ENCODE data around the gene LCN12. TPM values are rescaled to one million over a fixed set of nuclear protein-coding genes. Genes with fewer than 3 reads are reported as not detected.
"Not testable (repeated sequence)": the region's sequence is repeated elsewhere in the genome, so short reads cannot be mapped to it uniquely, and the experiment has no call there.

LCN12 gene
- total RNA-seq, 1 donor from 2014 or later: 16.2 TPM

DNA sequence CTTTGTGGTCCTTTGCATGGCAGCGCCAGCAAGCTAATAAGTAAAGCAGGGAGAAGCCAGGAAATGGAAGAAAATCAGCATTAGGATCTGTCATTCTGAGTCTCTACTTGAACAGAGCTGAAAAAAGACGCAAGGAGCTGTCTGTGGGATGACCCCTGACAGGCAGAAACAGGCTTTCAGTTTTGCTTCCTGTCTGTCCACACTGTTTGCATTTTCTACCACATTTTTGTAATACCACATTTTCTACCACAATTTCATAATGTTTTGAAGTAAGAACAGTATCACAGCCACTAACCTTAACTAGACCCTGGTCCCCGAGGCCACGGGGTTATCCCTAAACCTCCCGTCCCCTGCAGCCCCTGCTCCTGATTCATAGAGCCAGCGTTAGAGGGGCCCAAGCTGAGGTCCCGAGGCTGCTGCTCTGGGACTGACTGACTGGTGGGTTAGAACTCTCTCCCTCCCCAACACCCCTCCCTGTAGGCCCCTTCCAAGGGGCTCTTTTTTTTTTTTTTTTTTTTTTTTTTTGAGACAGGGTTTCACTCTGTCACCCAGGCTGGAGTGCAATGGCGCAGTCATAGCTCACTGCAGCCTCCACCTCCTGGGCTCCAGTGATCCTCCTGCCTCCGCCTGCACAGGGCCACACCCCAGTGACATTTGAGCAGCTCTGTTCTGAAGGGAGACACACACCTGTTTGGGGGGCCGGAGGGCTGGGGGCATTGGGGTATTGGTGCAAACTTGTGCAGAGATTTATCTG lies 48.3 kb downstream of the LCN12 start:
- H3K9me3 Mint-ChIP-seq (ENCODE audit: low read depth): peaks cover 4% of the 10 kb centered on the region

DNA sequence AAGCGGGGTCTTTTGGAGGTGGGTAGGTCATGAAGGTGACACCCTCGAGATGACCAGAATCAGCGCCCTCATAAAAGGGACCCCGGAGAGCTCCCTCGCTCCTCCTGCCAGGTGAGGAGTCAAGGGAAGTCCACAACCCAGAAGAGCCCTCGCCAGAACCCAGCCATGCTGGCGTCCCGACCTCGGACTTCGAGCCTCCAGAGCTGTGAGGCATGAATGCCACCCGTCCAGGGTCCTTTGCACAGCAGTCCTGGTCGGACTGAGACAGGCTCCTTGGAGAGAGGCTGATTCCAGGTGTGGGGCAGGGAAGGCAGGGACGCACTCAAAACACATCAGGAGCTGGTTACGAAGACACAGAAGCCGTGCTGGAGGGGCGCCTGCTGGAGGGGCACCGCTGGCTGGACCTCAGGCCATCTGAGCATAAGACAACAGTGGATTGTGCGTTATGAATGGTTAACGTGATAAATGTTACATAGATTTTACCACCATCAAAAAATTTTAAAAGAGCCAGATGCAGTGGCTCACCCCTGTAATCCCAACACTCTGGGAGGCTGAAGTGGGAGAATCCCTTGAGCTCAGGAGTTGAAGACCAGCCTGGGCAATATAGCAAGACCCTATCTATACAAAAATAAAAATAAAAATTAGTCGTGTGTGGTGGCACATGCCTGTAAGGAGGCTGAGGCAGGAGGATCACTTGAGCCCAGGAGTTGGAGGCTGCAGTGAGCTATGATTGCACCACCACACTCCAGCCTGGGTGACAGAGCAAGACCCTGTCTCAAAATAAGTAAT lies 50.0 kb downstream of the LCN12 start:
- no peak for DNase-seq (ENCODE audit: low spot score, unreplicated experiment)
- Mint-ChIP-seq H3K27ac (no peak overlapping the region), H3K4me3 (ENCODE audit: low read depth) (no peak overlapping the region), H3K27me3 (no peaks in the 10 kb centered on the region), H3K4me1 (ENCODE audit: low read depth) (no peaks in the 10 kb centered on the region), H3K9me3 (ENCODE audit: low read depth) (peaks cover 4% of the 10 kb centered on the region), H3K36me3 (ENCODE audit: insufficient read depth) (no peaks in the 10 kb centered on the region)
- TF ChIP-seq, protein P1, sequence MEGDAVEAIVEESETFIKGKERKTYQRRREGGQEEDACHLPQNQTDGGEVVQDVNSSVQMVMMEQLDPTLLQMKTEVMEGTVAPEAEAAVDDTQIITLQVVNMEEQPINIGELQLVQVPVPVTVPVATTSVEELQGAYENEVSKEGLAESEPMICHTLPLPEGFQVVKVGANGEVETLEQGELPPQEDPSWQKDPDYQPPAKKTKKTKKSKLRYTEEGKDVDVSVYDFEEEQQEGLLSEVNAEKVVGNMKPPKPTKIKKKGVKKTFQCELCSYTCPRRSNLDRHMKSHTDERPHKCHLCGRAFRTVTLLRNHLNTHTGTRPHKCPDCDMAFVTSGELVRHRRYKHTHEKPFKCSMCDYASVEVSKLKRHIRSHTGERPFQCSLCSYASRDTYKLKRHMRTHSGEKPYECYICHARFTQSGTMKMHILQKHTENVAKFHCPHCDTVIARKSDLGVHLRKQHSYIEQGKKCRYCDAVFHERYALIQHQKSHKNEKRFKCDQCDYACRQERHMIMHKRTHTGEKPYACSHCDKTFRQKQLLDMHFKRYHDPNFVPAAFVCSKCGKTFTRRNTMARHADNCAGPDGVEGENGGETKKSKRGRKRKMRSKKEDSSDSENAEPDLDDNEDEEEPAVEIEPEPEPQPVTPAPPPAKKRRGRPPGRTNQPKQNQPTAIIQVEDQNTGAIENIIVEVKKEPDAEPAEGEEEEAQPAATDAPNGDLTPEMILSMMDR (IDR thresholded peaks at IDR 0.05; ENCODE audit: unreplicated experiment): no peak

More for the DNA sequence above, 48.3 kb downstream of the LCN12 start:
- no peak for DNase-seq (ENCODE audit: low spot score, unreplicated experiment)
- Mint-ChIP-seq H3K36me3 (ENCODE audit: insufficient read depth) (no peaks in the 10 kb centered on the region), H3K27me3 (no peaks in the 10 kb centered on the region), H3K27ac (no peak overlapping the region), H3K4me1 (ENCODE audit: low read depth) (peaks cover 1% of the 10 kb centered on the region), H3K4me3 (ENCODE audit: low read depth) (no peak overlapping the region)
- TF ChIP-seq, protein P1 (IDR thresholded peaks at IDR 0.05; ENCODE audit: unreplicated experiment): no peak

DNA sequence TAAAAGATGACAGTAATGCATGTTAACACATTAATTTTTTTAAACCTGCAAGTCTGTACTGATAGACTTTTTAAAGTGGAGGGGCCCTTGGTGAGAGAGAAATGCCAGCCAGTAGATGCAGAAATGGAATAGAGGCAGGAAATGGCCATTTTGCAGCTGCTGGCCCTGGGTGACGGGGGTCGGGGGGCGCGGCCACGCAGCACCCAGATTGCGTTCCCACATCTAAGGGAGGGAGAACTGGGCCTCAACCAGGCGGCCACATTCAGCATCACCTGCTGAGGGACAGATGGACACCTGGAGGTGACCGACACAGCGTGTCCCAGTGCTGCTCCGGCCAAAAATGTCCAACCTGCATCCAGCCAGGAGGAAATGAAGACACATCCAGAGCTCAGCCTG lies 50.6 kb downstream of the LCN12 start:
- no peak overlapping the region for H3K4me3 Mint-ChIP-seq (ENCODE audit: low read depth)
- H3K27ac Mint-ChIP-seq: no peak overlapping the region
- H3K4me1 Mint-ChIP-seq (ENCODE audit: low read depth): no peaks in the 10 kb centered on the region
- no peak for DNase-seq (ENCODE audit: low spot score, unreplicated experiment)
- no peaks in the 10 kb centered on the region for H3K36me3 Mint-ChIP-seq (ENCODE audit: insufficient read depth)
- peaks cover 4% of the 10 kb centered on the region for H3K9me3 Mint-ChIP-seq (ENCODE audit: low read depth)
- no peaks in the 10 kb centered on the region for H3K27me3 Mint-ChIP-seq
- TF ChIP-seq, protein P1 (IDR thresholded peaks at IDR 0.05; ENCODE audit: unreplicated experiment): no peak

DNA sequence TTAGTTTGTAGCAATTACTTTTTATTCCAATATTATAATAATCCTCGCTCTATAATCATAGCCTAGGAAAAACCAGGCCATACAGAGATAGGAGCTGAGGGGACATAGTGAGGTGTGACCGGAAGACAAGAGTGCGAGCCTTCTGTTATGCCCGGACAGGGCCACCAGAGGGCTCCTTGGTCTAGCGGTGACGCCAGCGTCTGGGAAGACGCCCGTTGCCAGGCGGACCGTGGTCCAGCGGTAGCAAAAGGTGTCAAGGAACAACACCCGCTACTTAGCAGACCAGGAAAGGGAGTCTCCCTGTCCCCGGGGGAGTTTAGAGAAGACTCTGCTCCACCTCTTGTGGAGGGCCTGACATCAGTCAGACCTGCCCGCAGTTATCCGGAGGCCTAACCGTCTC lies 52.2 kb downstream of the LCN12 start:
- not testable (repeated sequence) for H3K9me3 Mint-ChIP-seq (ENCODE audit: low read depth); H3K36me3 Mint-ChIP-seq (ENCODE audit: insufficient read depth); DNase-seq (ENCODE audit: low spot score, unreplicated experiment); H3K4me1 Mint-ChIP-seq (ENCODE audit: low read depth); H3K27ac Mint-ChIP-seq; H3K4me3 Mint-ChIP-seq (ENCODE audit: low read depth); H3K27me3 Mint-ChIP-seq
- TF ChIP-seq, protein P1 (IDR thresholded peaks at IDR 0.05; ENCODE audit: unreplicated experiment): peak; percentile 35

Other genes with a start within 250 kb of the LCN12 start
- 51.3 and 52.9 TPM in 2 replicates for gene DIPK1B, start 239.7 kb upstream of the LCN12 start, total RNA-seq
- 0.42 TPM in 1 of 2 replicates, not detected in the other for gene LCN10, start 209.3 kb upstream of the LCN12 start, total RNA-seq
- not detected in 2 replicates for gene LCN6, start 203.7 kb upstream of the LCN12 start, total RNA-seq
- not detected in 2 replicates for gene LCN8, start 194.0 kb upstream of the LCN12 start, total RNA-seq
- not detected in 2 replicates for gene LCN15, start 187.8 kb upstream of the LCN12 start, total RNA-seq
- 57.8 and 62.2 TPM in 2 replicates for gene TMEM141, start 160.9 kb upstream of the LCN12 start, total RNA-seq
- gene CCDC183, start 155.9 kb upstream of the LCN12 start, total RNA-seq: 9.0 and 9.5 TPM in 2 replicates
- 129 and 130 TPM in 2 replicates for gene RABL6, start 144.3 kb upstream of the LCN12 start, total RNA-seq
- gene AJM1, start 109.8 kb upstream of the LCN12 start, total RNA-seq: 5.1 and 5.8 TPM in 2 replicates
- 168 and 169 TPM in 2 replicates for gene PHPT1, start 102.9 kb upstream of the LCN12 start, total RNA-seq
- 36.7 and 40.0 TPM in 2 replicates for gene MAMDC4, start 99.9 kb upstream of the LCN12 start, total RNA-seq
- 297 and 310 TPM in 2 replicates for gene EDF1, start 86.0 kb upstream of the LCN12 start, total RNA-seq
- 23.4 and 23.8 TPM in 2 replicates for gene TRAF2, start 65.8 kb upstream of the LCN12 start, total RNA-seq
- gene FBXW5, start 7.5 kb upstream of the LCN12 start, total RNA-seq: 77.3 and 77.7 TPM in 2 replicates
- 1.1 and 2.8 TPM in 2 replicates for gene C8G, start 7.0 kb upstream of the LCN12 start, total RNA-seq
- gene PTGDS, start 25.2 kb downstream of the LCN12 start, total RNA-seq: not detected in 2 replicates
- not detected in 2 replicates for gene LCNL1, start 30.7 kb downstream of the LCN12 start, total RNA-seq
- 54.9 and 57.1 TPM in 2 replicates for gene PAXX, start 40.1 kb downstream of the LCN12 start, total RNA-seq
- gene CLIC3, start 44.3 kb downstream of the LCN12 start, total RNA-seq: 0.64 TPM in 1 of 2 replicates, not detected in the other
- gene ABCA2, start 76.0 kb downstream of the LCN12 start, total RNA-seq: 26.4 and 30.1 TPM in 2 replicates
- not detected in 2 replicates for gene FUT7, start 79.8 kb downstream of the LCN12 start, total RNA-seq
- gene NPDC1, start 93.9 kb downstream of the LCN12 start, total RNA-seq: 62.0 and 73.2 TPM in 2 replicates
- 0.19 and 0.51 TPM in 2 replicates for gene ENTPD2, start 101.8 kb downstream of the LCN12 start, total RNA-seq
- gene SAPCD2, start 118.3 kb downstream of the LCN12 start, total RNA-seq: 15.1 and 15.3 TPM in 2 replicates
- 0.57 and 1.5 TPM in 2 replicates for gene UAP1L1, start 125.2 kb downstream of the LCN12 start, total RNA-seq
- gene MAN1B1, start 134.7 kb downstream of the LCN12 start, total RNA-seq: 56.1 and 57.7 TPM in 2 replicates
- 39.2 and 48.5 TPM in 2 replicates for gene DPP7, start 162.5 kb downstream of the LCN12 start, total RNA-seq
- 0.07 and 0.77 TPM in 2 replicates for gene GRIN1, start 186.9 kb downstream of the LCN12 start, total RNA-seq
- 0.89 and 1.00 TPM in 2 replicates for gene LRRC26, start 217.8 kb downstream of the LCN12 start, total RNA-seq
- gene TMEM210, start 219.8 kb downstream of the LCN12 start, total RNA-seq: not detected in 2 replicates
- 73.2 and 74.3 TPM in 2 replicates for gene ANAPC2, start 236.3 kb downstream of the LCN12 start, total RNA-seq
- 52.5 and 59.1 TPM in 2 replicates for gene SSNA1, start 236.4 kb downstream of the LCN12 start, total RNA-seq
- gene TPRN, start 248.5 kb downstream of the LCN12 start, total RNA-seq: 18.8 and 20.7 TPM in 2 replicates

Measured in progenitor cell of endocrine pancreas (in vitro differentiated cells).